IMR-90 (cell line): ENCODE results near the gene TWIST2.

Experiments
- CEBPB ChIP-seq: IDR thresholded peaks from 2 replicates; pipeline ENCODE4 v1.6.1; 2012; ENCODE audit warnings: low read depth, low read length, improper control_type of control experiment
- CTCF ChIP-seq: conservative IDR thresholded peaks from 2 replicates; pipeline ENCODE4 v1.5.1; 2012; ENCODE audit warnings: mild to moderate bottlenecking, low read depth, low read length, improper control_type of control experiment
- NFE2L2 ChIP-seq: fragments of 150-350 bp; IDR thresholded peaks from 2 replicates; pipeline ENCODE4 v1.6.1; 2016; ENCODE audit warnings: low read depth, mild to moderate bottlenecking, low read length
- POLR2A ChIP-seq: IDR thresholded peaks from 2 replicates; pipeline ENCODE4 v1.6.1; 2012; ENCODE audit warnings: mild to moderate bottlenecking, low read depth, low read length
- RAD21 ChIP-seq: IDR thresholded peaks from 2 replicates; pipeline ENCODE4 v1.6.1; 2012; ENCODE audit warnings: low read length, improper control_type of control experiment
- RCOR1 ChIP-seq: IDR thresholded peaks from 2 replicates; pipeline ENCODE4 v1.6.1; 2012; ENCODE audit warnings: mild to moderate bottlenecking, low read length, improper control_type of control experiment; ENCODE audit not compliant: insufficient replicate concordance
- RFX5 ChIP-seq: IDR thresholded peaks from 2 replicates; pipeline ENCODE4 v1.8.0; 2012; ENCODE audit warnings: low read depth, mild to moderate bottlenecking, low read length, moderate library complexity
- SMC3 ChIP-seq: fragments of 150-350 bp; IDR thresholded peaks from 2 replicates; pipeline ENCODE4 v1.6.1; 2016; ENCODE audit warnings: low read depth, mild to moderate bottlenecking, antibody characterized with exemption, low read length, moderate library complexity

- 0 out of 2 replicates have a peak, but pooled peaks have one; percentile 9 for TF ChIP-seq CTCF
- no peak for TF ChIP-seq POLR2A
- no peak for TF ChIP-seq NFE2L2
- TF ChIP-seq RFX5, result no peak
- no peak for TF ChIP-seq CEBPB
- no peak for TF ChIP-seq RAD21
- TF ChIP-seq SMC3, result no peak
- no peak for TF ChIP-seq RCOR1
Observed at GRCh38 chr2:238874330-238875050, 26.6 kb downstream of the TWIST2 start.
